Measurements from ENCODE around the gene CNGB1. TPM values are rescaled to one million over a fixed set of nuclear protein-coding genes. Genes with fewer than 3 reads are reported as not detected.

CNGB1 gene
- total and polyA plus RNA-seq, 2 of the 13 experiments (the other 11 are each of a cell fraction or from before 2014, with no cell fraction given): 0.02 to 0.15 TPM

DNA sequence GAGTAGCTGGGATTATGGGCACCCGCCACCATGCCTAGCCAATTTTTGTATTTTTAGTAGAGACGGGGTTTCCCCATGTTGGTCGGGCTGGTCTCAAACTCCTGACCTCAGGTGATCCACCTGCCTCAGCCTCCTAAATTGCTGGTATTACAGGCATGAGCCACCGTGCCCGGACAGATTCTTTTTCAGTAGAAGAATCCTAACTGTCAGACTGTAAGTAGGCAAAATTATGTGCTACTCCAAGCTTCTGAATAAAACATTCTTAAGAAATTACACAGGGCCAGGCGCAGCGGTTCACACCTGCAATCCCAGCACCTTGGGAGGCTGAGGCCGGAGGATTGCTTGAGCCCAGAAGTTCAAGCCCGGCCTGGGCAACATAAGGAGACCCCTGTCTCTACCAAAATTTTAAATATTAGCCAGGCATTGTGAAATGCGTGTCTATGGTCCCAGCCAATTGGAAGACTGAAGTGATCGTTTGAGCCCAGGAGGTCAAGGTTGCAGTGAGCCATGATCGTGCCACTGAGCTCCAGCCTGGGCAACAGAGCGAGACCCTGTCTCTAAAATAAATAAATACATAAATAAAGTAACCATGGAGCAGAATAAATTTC is 101.9 kb downstream of the CNGB1 start (continued):
- TF ChIP-seq, protein P1, sequence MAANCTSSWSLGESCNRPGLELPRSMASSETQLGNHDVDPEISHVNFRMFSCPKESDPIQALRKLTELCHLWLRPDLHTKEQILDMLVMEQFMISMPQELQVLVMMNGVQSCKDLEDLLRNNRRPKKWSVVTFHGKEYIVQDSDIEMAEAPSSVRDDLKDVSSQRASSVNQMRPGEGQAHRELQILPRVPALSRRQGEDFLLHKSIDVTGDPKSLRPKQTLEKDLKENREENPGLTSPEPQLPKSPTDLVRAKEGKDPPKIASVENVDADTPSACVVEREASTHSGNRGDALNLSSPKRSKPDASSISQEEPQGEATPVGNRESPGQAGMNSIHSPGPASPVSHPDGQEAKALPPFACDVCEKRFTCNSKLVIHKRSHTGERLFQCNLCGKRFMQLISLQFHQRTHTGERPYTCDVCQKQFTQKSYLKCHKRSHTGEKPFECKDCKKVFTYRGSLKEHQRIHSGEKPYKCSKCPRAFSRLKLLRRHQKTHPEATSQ (CRISPR knock-in tag; IDR thresholded peaks at IDR 0.05; ENCODE audit: borderline replicate concordance): no peak
- no peak for TF ChIP-seq PCBP2 (optimal IDR thresholded peaks at IDR 0.05; ENCODE audit: low read depth, low read length, poor library complexity, severe bottlenecking)
- TF ChIP-seq, protein P2, sequence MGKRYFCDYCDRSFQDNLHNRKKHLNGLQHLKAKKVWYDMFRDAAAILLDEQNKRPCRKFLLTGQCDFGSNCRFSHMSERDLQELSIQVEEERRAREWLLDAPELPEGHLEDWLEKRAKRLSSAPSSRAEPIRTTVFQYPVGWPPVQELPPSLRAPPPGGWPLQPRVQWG (CRISPR knock-in tag; IDR thresholded peaks at IDR 0.05; ENCODE audit: borderline replicate concordance, low read depth): no peak
- TF ChIP-seq TOPORS (CRISPR knock-in tag; IDR thresholded peaks at IDR 0.05): no peak
- TF ChIP-seq HOXD1 (CRISPR knock-in tag; IDR thresholded peaks at IDR 0.05): no peak
- no peak for TF ChIP-seq GABPA (IDR thresholded peaks at IDR 0.05; ENCODE audit: low read depth, low read length)
- no peak for TF ChIP-seq GABPA (CRISPR knock-in tag; IDR thresholded peaks at IDR 0.05; ENCODE audit: low read depth)
- no peak for TF ChIP-seq ZNF34 (CRISPR knock-in tag; IDR thresholded peaks at IDR 0.05; ENCODE audit: borderline replicate concordance)
- TF ChIP-seq ZNF143 (CRISPR knock-in tag; IDR thresholded peaks at IDR 0.05): no peak
- TF ChIP-seq TEAD2 (CRISPR knock-in tag; IDR thresholded peaks at IDR 0.05): no peak
- TF ChIP-seq, protein P3, sequence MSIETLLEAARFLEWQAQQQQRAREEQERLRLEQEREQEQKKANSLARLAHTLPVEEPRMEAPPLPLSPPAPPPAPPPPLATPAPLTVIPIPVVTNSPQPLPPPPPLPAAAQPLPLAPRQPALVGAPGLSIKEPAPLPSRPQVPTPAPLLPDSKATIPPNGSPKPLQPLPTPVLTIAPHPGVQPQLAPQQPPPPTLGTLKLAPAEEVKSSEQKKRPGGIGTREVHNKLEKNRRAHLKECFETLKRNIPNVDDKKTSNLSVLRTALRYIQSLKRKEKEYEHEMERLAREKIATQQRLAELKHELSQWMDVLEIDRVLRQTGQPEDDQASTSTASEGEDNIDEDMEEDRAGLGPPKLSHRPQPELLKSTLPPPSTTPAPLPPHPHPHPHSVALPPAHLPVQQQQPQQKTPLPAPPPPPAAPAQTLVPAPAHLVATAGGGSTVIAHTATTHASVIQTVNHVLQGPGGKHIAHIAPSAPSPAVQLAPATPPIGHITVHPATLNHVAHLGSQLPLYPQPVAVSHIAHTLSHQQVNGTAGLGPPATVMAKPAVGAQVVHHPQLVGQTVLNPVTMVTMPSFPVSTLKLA (IDR thresholded peaks at IDR 0.05): no peak
- no peak for TF ChIP-seq ZNF605 (CRISPR knock-in tag; IDR thresholded peaks at IDR 0.05)
- TF ChIP-seq, protein P4, sequence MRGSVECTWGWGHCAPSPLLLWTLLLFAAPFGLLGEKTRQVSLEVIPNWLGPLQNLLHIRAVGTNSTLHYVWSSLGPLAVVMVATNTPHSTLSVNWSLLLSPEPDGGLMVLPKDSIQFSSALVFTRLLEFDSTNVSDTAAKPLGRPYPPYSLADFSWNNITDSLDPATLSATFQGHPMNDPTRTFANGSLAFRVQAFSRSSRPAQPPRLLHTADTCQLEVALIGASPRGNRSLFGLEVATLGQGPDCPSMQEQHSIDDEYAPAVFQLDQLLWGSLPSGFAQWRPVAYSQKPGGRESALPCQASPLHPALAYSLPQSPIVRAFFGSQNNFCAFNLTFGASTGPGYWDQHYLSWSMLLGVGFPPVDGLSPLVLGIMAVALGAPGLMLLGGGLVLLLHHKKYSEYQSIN (CRISPR knock-in tag; IDR thresholded peaks at IDR 0.05; ENCODE audit: borderline replicate concordance): no peak
- TF ChIP-seq, protein P5, sequence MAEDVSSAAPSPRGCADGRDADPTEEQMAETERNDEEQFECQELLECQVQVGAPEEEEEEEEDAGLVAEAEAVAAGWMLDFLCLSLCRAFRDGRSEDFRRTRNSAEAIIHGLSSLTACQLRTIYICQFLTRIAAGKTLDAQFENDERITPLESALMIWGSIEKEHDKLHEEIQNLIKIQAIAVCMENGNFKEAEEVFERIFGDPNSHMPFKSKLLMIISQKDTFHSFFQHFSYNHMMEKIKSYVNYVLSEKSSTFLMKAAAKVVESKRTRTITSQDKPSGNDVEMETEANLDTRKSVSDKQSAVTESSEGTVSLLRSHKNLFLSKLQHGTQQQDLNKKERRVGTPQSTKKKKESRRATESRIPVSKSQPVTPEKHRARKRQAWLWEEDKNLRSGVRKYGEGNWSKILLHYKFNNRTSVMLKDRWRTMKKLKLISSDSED (CRISPR knock-in tag; IDR thresholded peaks at IDR 0.05): no peak
- no peak for TF ChIP-seq KAT7 (CRISPR knock-in tag; IDR thresholded peaks at IDR 0.05; ENCODE audit: borderline replicate concordance)
- TF ChIP-seq ZNF563 (CRISPR knock-in tag; IDR thresholded peaks at IDR 0.05): no peak
- no peak for TF ChIP-seq ZC3H13 (CRISPR knock-in tag; IDR thresholded peaks at IDR 0.05)
- no peak for TF ChIP-seq KLF15 (CRISPR knock-in tag; IDR thresholded peaks at IDR 0.05; ENCODE audit: borderline replicate concordance)
- TF ChIP-seq GATAD2A (CRISPR knock-in tag; IDR thresholded peaks at IDR 0.05): 0 out of 2 replicates have a peak, but pooled peaks have one; percentile 15
- 0 out of 2 replicates have a peak, but pooled peaks have one; percentile 19 for TF ChIP-seq TAF1 (CRISPR knock-in tag; IDR thresholded peaks at IDR 0.05)
- TF ChIP-seq, protein P6, sequence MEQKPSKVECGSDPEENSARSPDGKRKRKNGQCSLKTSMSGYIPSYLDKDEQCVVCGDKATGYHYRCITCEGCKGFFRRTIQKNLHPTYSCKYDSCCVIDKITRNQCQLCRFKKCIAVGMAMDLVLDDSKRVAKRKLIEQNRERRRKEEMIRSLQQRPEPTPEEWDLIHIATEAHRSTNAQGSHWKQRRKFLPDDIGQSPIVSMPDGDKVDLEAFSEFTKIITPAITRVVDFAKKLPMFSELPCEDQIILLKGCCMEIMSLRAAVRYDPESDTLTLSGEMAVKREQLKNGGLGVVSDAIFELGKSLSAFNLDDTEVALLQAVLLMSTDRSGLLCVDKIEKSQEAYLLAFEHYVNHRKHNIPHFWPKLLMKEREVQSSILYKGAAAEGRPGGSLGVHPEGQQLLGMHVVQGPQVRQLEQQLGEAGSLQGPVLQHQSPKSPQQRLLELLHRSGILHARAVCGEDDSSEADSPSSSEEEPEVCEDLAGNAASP (CRISPR knock-in tag; IDR thresholded peaks at IDR 0.05; ENCODE audit: borderline replicate concordance): 0 out of 2 replicates have a peak, but pooled peaks have one; percentile 31
- TF ChIP-seq PHF5A (CRISPR knock-in tag; IDR thresholded peaks at IDR 0.05; ENCODE audit: low read depth, unreplicated experiment): no peak
- no peak for TF ChIP-seq ZNF598 (CRISPR knock-in tag; IDR thresholded peaks at IDR 0.05; ENCODE audit: borderline replicate concordance)
- 0 out of 2 replicates have a peak, but pooled peaks have one; percentile 22 for TF ChIP-seq NFYC (CRISPR knock-in tag; IDR thresholded peaks at IDR 0.05)
- TF ChIP-seq ZNF709 (CRISPR knock-in tag; IDR thresholded peaks at IDR 0.05): no peak

All from HepG2 (cell line).